Smooth muscle cell (in vitro differentiated cells): ENCODE measurements around the gene RUNX2. TPM values are rescaled to one million over a fixed set of nuclear protein-coding genes. Genes with fewer than 3 reads are reported as not detected.

Experiments
- DNase-seq: peaks from one replicate; lab custom pipeline; 2025; ENCODE audit not compliant: unreplicated experiment; lab: John Stamatoyannopoulos, UW
- H2AFZ ChIP-seq: fragments of 200-600 bp; sonication (generic); 2 replicates; pipeline ENCODE4 v1.6.0; 2016; ENCODE audit warnings: antibody characterized with exemption, low read depth, mild to moderate bottlenecking
- H3F3A ChIP-seq: fragments of 200-600 bp; sonication (generic); 2 replicates; pipeline ENCODE4 v1.6.0; 2017; ENCODE audit warnings: antibody characterized with exemption, low read depth
- H3K27ac ChIP-seq: fragments of 200-600 bp; sonication (generic); 2 replicates; pipeline ENCODE4 v1.5.1; 2016; ENCODE audit warnings: low read depth, mild to moderate bottlenecking
- H3K27me3 ChIP-seq: fragments of 200-600 bp; sonication (generic); 2 replicates; pipeline ENCODE4 v1.6.1; 2016; ENCODE audit warnings: low read depth, mild to moderate bottlenecking
- H3K36me3 ChIP-seq: fragments of 200-600 bp; sonication (generic); 2 replicates; pipeline ENCODE4 v1.5.1; 2016; ENCODE audit warnings: low read depth
- H3K4me1 ChIP-seq: fragments of 200-600 bp; sonication (generic); 2 replicates; pipeline ENCODE4 v1.5.1; 2016; ENCODE audit warnings: low read depth
- H3K4me2 ChIP-seq: fragments of 200-600 bp; sonication (generic); 2 replicates; pipeline ENCODE4 v1.6.0; 2016; ENCODE audit warnings: mild to moderate bottlenecking
- H3K4me3 ChIP-seq: fragments of 200-600 bp; sonication (generic); 2 replicates; pipeline ENCODE4 v1.5.1; 2016; ENCODE audit warnings: mild to moderate bottlenecking
- H3K79me2 ChIP-seq: fragments of 200-600 bp; sonication (generic); 2 replicates; pipeline ENCODE4 v1.6.0; 2016; ENCODE audit warnings: low read depth, mild to moderate bottlenecking
- H3K9ac ChIP-seq: fragments of 200-600 bp; sonication (generic); 2 replicates; pipeline ENCODE4 v1.6.0; 2016; ENCODE audit warnings: low read depth
- H3K9me3 ChIP-seq: fragments of 200-600 bp; sonication (generic); replicated peaks from 2 replicates; pipeline ENCODE4 v1.5.1; 2016; ENCODE audit warnings: low read depth
- H4K20me1 ChIP-seq: fragments of 200-600 bp; sonication (generic); 2 replicates; pipeline ENCODE4 v1.6.0; 2016; ENCODE audit warnings: low read depth
- CTCF ChIP-seq: fragments of 200-600 bp; sonication (generic); IDR thresholded peaks from 2 replicates; pipeline ENCODE4 v1.5.1; 2017; ENCODE audit warnings: borderline replicate concordance, mild to moderate bottlenecking, antibody characterized with exemption; ENCODE audit not compliant: insufficient read depth, poor library complexity, severe bottlenecking
- WGBS: methylation state at CpG from one replicate; pipeline ENCODE4 v1.1.7; 2016; ENCODE audit warnings: low lambda C conversion rate; 5-methylcytosine and 5-hydroxymethylcytosine counted together
- polyA plus RNA-seq: library from polyadenylated mRNA; unstranded; fragments of >200 nt; fragmentation: Nextera tagmentation; extraction: Ambion mirVana; gene quantifications from 2 replicates; pipeline ENCODE4 v1.2.1, GENCODE V29; 2016
- total RNA-seq: library from RNA; depleted of rRNA; stranded (reverse); fragments of >200 nt; gene quantifications from 2 replicates; pipeline ENCODE4 v1.2.3, GENCODE V29; 2014

The RUNX2 gene
- total and polyA plus RNA-seq, 2 experiments from 2014 or later = 12.5 to 16.4 TPM

GRCh38 chr6:45426251-45426650 is 98.1 kb downstream of the RUNX2 start:
- no peak for TF ChIP-seq CTCF
- Histone ChIP-seq H3K9ac (no peak overlapping the region), H2AFZ (no peak overlapping the region), H3K36me3 (no peaks in the 10 kb centered on the region), H3K27ac (no peak overlapping the region), H3K4me2 (peak overlapping the region; percentile 9), H3K4me3 (no peak overlapping the region), H4K20me1 (peaks cover 6% of the 10 kb centered on the region), H3F3A (no peaks in the 10 kb centered on the region), H3K4me1 (peaks cover 7% of the 10 kb centered on the region), H3K9me3 (no peaks in the 10 kb centered on the region), H3K27me3 (no peaks in the 10 kb centered on the region), H3K79me2 (peaks cover 83% of the 10 kb centered on the region)
- DNase-seq = no peak
- WGBS = 88% methylated on average over 4 of the region's 4 CpGs

- no peak overlapping the region for H3K4me2 ChIP-seq
- H4K20me1 ChIP-seq = peaks cover 6% of the 10 kb centered on the region
- H3K4me3 ChIP-seq = no peak overlapping the region
- no peaks in the 10 kb centered on the region for H3K9me3 ChIP-seq
- peaks cover 89% of the 10 kb centered on the region for H3K79me2 ChIP-seq
- no peaks in the 10 kb centered on the region for H3F3A ChIP-seq
- TF ChIP-seq CTCF = no peak
- 93% methylated on average over 2 of the region's 2 CpGs for WGBS
- no peak for DNase-seq
- no peaks in the 10 kb centered on the region for H3K27me3 ChIP-seq
- H3K9ac ChIP-seq = no peak overlapping the region
- H3K27ac ChIP-seq = peak overlapping the region; percentile 11
- peaks cover 8% of the 10 kb centered on the region for H3K4me1 ChIP-seq
- no peaks in the 10 kb centered on the region for H3K36me3 ChIP-seq
- H2AFZ ChIP-seq = no peak overlapping the region
These were observed 99.6 kb downstream of the RUNX2 start for GRCh38 chr6:45427726-45428125.

GRCh38 chr6:45428727-45429126 is 100.6 kb downstream of the RUNX2 start:
- Histone ChIP-seq H3K4me2 (no peak overlapping the region), H3K79me2 (peaks cover 80% of the 10 kb centered on the region), H3K36me3 (no peaks in the 10 kb centered on the region)

More at GRCh38 chr6:45428727-45429126, 100.6 kb downstream of the RUNX2 start:
- Histone ChIP-seq H2AFZ (no peak overlapping the region), H3F3A (no peaks in the 10 kb centered on the region), H4K20me1 (peaks cover 6% of the 10 kb centered on the region), H3K27ac (no peak overlapping the region), H3K9ac (no peak overlapping the region), H3K9me3 (no peaks in the 10 kb centered on the region), H3K4me1 (peaks cover 10% of the 10 kb centered on the region), H3K27me3 (no peaks in the 10 kb centered on the region), H3K4me3 (no peak overlapping the region)
- DNase-seq = no peak
- WGBS = 91% methylated on average over 2 of the region's 2 CpGs
- TF ChIP-seq CTCF = no peak
